Rectal smooth muscle tissue (tissue), 1 donor: ENCODE data around the gene C19orf81.
"Not testable (repeated sequence)": the region's sequence is repeated elsewhere in the genome, so short reads cannot be mapped to it uniquely, and the experiment has no call there.

Experiments
- H3K27ac ChIP-seq: one replicate; pipeline ENCODE4 v1.7.0; 2013; ENCODE audit warnings: low read depth, low read length, inconsistent platforms
- H3K27me3 ChIP-seq: one replicate; pipeline ENCODE4 v1.7.0; 2013; ENCODE audit warnings: low read length; ENCODE audit not compliant: control insufficient read depth, insufficient read depth
- H3K36me3 ChIP-seq: one replicate; pipeline ENCODE4 v1.7.0; 2013; ENCODE audit warnings: low read length; ENCODE audit not compliant: control insufficient read depth, insufficient read depth
- H3K4me1 ChIP-seq: one replicate; pipeline ENCODE4 v1.7.0; 2013; ENCODE audit warnings: low read length; ENCODE audit not compliant: control insufficient read depth, insufficient read depth
- H3K4me3 ChIP-seq: one replicate; pipeline ENCODE4 v1.7.0; 2013; ENCODE audit warnings: low read length
- H3K9ac ChIP-seq: one replicate; pipeline ENCODE4 v1.7.0; 2013; ENCODE audit warnings: low read length

The C19orf81 gene

GRCh38 chr19:50618379-50618778, 30.9 kb upstream of the C19orf81 start:
- not testable (repeated sequence) for H3K27ac ChIP-seq, H3K4me3 ChIP-seq, H3K4me1 ChIP-seq, H3K9ac ChIP-seq, H3K36me3 ChIP-seq, H3K27me3 ChIP-seq

GRCh38 chr19:50619184-50619583, 30.1 kb upstream of the C19orf81 start:
- H3K36me3 ChIP-seq, H3K27ac ChIP-seq, H3K9ac ChIP-seq, H3K4me3 ChIP-seq, H3K4me1 ChIP-seq, H3K27me3 ChIP-seq: not testable (repeated sequence)

GRCh38 chr19:50620394-50620906, 28.8 kb upstream of the C19orf81 start:
- not testable (repeated sequence) for H3K4me3 ChIP-seq, H3K4me1 ChIP-seq, H3K36me3 ChIP-seq, H3K9ac ChIP-seq, H3K27me3 ChIP-seq, H3K27ac ChIP-seq

- H3K4me3 ChIP-seq: no peak overlapping the region
- no peaks in the 10 kb centered on the region for H3K36me3 ChIP-seq
- no peaks in the 10 kb centered on the region for H3K4me1 ChIP-seq
- H3K27me3 ChIP-seq: peaks cover 2% of the 10 kb centered on the region
- H3K9ac ChIP-seq: no peak overlapping the region
- no peak overlapping the region for H3K27ac ChIP-seq
Measured at GRCh38 chr19:50624949-50625600, 24.2 kb upstream of the C19orf81 start.

- no peak overlapping the region for H3K4me3 ChIP-seq
- no peaks in the 10 kb centered on the region for H3K4me1 ChIP-seq
- H3K36me3 ChIP-seq: no peaks in the 10 kb centered on the region
- H3K27ac ChIP-seq: no peak overlapping the region
- peaks cover 2% of the 10 kb centered on the region for H3K27me3 ChIP-seq
- no peak overlapping the region for H3K9ac ChIP-seq
Measured at GRCh38 chr19:50626011-50626410, 23.2 kb upstream of the C19orf81 start.

GRCh38 chr19:50626795-50627194, 22.4 kb upstream of the C19orf81 start:
- no peak overlapping the region for H3K9ac ChIP-seq
- H3K36me3 ChIP-seq: no peaks in the 10 kb centered on the region
- no peaks in the 10 kb centered on the region for H3K4me1 ChIP-seq
- no peak overlapping the region for H3K4me3 ChIP-seq
- H3K27me3 ChIP-seq: peaks cover 2% of the 10 kb centered on the region
- no peak overlapping the region for H3K27ac ChIP-seq

GRCh38 chr19:50628146-50628545, 21.1 kb upstream of the C19orf81 start:
- Histone ChIP-seq H3K9ac (no peak overlapping the region), H3K27ac (no peak overlapping the region), H3K4me3 (no peak overlapping the region), H3K36me3 (no peaks in the 10 kb centered on the region), H3K4me1 (no peaks in the 10 kb centered on the region), H3K27me3 (peaks cover 2% of the 10 kb centered on the region)

- H3K27me3 ChIP-seq: peaks cover 2% of the 10 kb centered on the region
- no peaks in the 10 kb centered on the region for H3K36me3 ChIP-seq
- no peak overlapping the region for H3K4me3 ChIP-seq
- H3K9ac ChIP-seq: no peak overlapping the region
- H3K4me1 ChIP-seq: no peaks in the 10 kb centered on the region
- no peak overlapping the region for H3K27ac ChIP-seq
Measured at GRCh38 chr19:50628551-50628950, 20.7 kb upstream of the C19orf81 start.

GRCh38 chr19:50629194-50629593, 20.1 kb upstream of the C19orf81 start:
- Histone ChIP-seq H3K4me3 (no peak overlapping the region), H3K27me3 (peaks cover 2% of the 10 kb centered on the region), H3K27ac (no peak overlapping the region), H3K9ac (no peak overlapping the region), H3K4me1 (no peaks in the 10 kb centered on the region), H3K36me3 (no peaks in the 10 kb centered on the region)

GRCh38 chr19:50629801-50630200, 19.4 kb upstream of the C19orf81 start:
- Histone ChIP-seq H3K9ac (no peak overlapping the region), H3K36me3 (no peaks in the 10 kb centered on the region), H3K27me3 (peaks cover 2% of the 10 kb centered on the region), H3K4me1 (no peaks in the 10 kb centered on the region), H3K4me3 (no peak overlapping the region), H3K27ac (no peak overlapping the region)

- Histone ChIP-seq H3K27me3 (peaks cover 7% of the 10 kb centered on the region), H3K27ac (no peak overlapping the region), H3K9ac (no peak overlapping the region), H3K4me1 (no peaks in the 10 kb centered on the region), H3K36me3 (no peaks in the 10 kb centered on the region), H3K4me3 (no peak overlapping the region)
Measured at GRCh38 chr19:50632151-50632835, 17.0 kb upstream of the C19orf81 start.

GRCh38 chr19:50633359-50633758, 15.9 kb upstream of the C19orf81 start:
- peaks cover 6% of the 10 kb centered on the region for H3K27me3 ChIP-seq
- H3K9ac ChIP-seq: no peak overlapping the region
- H3K4me3 ChIP-seq: no peak overlapping the region
- H3K4me1 ChIP-seq: no peaks in the 10 kb centered on the region
- no peak overlapping the region for H3K27ac ChIP-seq
- no peaks in the 10 kb centered on the region for H3K36me3 ChIP-seq

GRCh38 chr19:50633973-50634372, 15.3 kb upstream of the C19orf81 start:
- no peak overlapping the region for H3K9ac ChIP-seq

More at GRCh38 chr19:50633973-50634372, 15.3 kb upstream of the C19orf81 start:
- no peaks in the 10 kb centered on the region for H3K4me1 ChIP-seq
- H3K36me3 ChIP-seq: no peaks in the 10 kb centered on the region
- no peak overlapping the region for H3K4me3 ChIP-seq
- H3K27me3 ChIP-seq: peaks cover 9% of the 10 kb centered on the region
- H3K27ac ChIP-seq: no peak overlapping the region
